GM18519 (cell line): ENCODE results near the gene MICAL3.

ENCODE experiments used
- ATAC-seq: cut with Tn5 transposase; IDR thresholded peaks from one replicate; pipeline ENCODE4 v1.9.1; 2021; ENCODE audit warnings: mild to moderate bottlenecking, moderate library complexity; ENCODE audit not compliant: unreplicated experiment, low FRiP score

MICAL3 gene

DNA sequence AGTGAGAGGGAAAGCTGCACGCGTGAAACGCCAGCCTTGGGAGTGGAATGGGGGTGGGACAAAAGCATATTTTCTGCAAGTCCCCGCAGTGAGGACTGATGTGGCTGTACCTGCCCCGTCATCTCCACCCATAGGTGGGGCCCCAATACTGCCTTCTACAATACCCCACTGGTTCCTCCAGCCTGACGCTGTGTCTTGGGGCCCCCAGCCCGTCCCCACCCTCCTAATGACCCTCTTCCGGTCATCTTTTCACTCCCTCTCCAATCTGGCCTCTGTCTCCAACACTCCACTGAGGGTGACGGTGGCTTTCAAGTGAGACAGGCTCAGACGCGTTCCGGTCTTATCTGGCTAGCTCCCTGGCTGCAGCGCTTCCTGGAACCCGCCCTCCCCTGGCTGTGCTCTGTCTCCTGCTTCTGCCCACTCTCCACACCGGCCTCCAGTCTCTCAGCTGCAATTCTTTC lies 104.2 kb downstream of the MICAL3 start:
- no peak for ATAC-seq

DNA sequence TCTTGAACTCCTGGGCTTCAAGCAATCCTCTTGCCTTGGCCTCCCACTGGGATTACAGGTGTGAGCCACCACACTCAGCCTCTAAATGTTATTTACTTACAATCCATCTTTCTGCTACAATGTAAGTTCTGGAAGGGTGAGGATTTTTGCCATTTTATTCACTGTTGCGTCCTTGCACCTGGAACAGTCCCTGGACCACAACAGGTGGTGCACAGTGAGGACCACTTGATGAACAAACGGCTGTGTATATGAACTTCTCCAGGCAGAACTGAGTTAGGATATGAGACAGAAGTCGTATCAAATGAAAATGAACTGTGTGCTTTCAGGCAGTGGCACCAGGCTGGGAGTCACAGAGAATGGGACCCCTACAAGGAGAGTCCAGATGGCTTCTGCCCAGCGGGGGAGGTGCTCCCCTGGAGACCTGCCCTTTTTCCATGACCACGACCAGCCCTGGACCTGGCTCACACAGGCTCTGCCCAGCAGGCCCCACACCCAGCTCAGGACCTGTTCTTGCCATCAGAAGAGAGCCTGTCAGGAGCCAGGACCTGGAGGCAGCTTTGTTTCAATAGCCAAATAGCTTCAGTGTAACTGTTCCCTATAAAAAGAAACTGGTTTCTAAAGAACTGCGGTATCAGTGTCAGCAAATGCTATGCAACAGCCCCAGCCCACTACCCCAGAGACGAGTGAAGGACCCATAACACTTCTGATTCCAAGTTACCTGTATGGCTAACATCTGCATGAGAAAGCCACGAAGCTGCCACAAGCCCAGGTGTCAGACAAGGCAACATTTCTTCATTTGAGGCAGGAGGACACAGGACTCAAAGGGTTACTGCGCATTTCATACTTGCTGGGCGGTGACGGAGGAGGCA lies 104.9 kb downstream of the MICAL3 start:
- no peak for ATAC-seq

GRCh38 chr22:17918840-17919239 lies 105.5 kb downstream of the MICAL3 start:
- no peak for ATAC-seq

DNA sequence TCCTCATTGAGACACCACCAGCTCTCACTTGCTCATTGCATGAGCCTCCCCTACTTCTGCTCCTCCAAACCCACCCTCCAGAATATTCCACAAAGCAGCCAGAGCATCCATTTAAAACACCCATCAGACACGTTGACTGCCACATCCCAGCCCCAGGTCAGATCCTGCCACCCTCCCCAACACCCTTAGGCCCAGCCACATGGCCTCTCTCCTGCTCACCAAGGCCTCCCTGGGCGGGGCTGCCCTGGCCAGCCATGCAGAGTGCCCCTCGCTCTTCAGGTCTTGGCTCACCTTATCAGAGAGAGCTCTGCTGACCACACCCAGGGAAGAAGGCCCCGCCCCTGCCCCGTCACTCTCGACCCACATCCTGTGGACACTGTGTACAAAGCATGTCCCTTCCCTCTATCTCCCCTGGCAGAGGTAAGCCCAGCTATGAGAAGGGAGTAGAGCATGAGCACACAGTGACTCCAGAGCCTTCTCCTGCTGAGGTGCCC lies 106.8 kb downstream of the MICAL3 start:
- no peak for ATAC-seq

GRCh38 chr22:17916226-17916889 lies 108.0 kb downstream of the MICAL3 start:
- no peak for ATAC-seq

DNA sequence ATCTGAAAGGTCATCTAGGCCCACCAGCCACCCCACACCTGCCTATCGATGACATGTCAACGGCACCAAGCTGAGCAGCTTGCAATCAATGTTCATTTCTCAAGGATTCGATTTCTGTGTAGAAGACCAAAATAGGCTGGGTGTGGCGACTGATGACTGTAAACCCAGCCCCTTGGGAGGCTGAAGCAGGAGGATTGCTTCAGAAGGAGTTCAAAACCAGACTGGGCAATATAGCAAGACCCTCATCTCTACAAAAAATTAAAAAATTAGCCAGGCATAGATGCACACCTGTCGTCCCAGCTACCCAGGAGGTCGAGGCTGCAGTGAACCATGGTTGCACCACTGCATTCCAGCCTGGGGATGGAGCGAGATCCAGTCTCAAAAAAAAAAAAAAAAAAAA lies 108.7 kb downstream of the MICAL3 start:
- no peak for ATAC-seq

GRCh38 chr22:17915188-17915587 lies 109.2 kb downstream of the MICAL3 start:
- ATAC-seq, result no peak

DNA sequence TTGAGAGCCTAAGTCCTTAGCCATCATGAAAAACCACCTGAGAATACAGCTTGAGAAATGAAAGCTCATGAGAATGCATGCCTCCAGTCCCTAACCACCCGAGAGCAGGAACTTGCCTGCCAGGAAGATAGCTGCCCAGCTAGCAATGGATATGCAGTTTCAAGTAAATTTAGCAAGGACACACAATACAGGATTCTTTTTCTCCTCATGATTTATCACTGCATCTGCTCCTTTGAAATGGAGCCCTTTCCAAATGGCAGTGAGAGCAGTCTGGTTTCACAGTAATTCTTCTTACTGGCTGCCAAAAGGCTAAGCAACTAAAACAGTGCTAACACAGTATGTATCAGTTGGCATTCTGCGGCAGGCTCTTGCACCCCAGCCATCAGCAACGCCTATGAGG lies 109.9 kb downstream of the MICAL3 start:
- ATAC-seq, result no peak

- no peak for ATAC-seq
Observed at GRCh38 chr22:17913801-17914347, 110.5 kb downstream of the MICAL3 start.

DNA sequence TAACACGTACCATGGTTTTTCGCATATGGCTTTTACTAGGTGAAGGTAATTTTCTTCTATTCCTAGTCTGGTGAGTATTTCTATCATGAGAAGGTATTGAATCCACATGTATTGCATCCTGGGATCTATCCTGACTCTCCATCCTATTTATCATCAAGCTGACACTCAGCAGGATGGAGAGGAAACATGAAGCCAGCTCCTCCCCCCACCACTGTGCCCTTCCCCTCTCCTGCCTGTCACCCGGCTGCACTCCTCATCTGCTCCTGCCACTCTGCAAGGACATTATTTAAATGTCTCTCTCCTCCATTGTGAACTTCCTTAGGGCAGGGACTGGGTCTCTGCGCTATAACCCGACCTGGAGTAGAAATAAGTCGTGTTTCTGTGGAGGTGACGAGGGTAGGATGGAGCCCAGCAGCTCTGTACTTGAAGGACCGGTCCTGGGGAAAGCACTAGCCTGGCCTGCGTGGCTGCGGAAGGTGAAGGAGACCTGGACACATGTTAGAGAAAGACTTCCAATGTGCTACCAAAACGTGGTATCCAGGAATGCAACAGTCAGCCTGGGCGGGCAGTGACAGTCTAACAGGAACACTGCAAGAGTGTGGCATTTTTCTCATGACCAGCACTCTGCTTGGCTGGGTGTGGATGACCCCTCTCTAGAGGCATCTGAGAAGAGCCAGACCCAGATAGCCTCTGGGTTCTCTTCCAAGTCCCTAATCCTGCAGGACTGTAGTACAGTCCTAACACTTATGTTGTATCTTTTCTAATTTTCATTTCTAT lies 111.2 kb downstream of the MICAL3 start:
- no peak for ATAC-seq

DNA sequence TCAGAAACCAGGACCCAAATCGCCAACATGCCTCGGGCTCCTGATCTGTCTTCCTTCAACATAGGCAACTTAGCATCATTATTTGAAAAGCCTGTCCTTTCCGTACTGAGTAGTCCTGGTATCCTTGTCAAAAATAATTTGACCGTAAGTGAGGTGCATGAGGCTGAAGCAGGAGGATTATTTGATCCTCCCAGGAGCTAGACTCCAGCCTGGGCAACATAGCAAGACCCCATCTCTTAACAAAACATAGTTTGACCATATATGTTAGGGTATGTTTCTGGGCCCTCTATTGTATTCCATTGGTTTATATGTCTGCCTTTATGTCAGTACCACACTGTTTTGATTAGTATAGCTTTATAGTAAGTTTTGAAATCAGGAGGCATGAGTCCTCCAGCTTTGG lies 112.5 kb downstream of the MICAL3 start:
- ATAC-seq, result no peak

DNA sequence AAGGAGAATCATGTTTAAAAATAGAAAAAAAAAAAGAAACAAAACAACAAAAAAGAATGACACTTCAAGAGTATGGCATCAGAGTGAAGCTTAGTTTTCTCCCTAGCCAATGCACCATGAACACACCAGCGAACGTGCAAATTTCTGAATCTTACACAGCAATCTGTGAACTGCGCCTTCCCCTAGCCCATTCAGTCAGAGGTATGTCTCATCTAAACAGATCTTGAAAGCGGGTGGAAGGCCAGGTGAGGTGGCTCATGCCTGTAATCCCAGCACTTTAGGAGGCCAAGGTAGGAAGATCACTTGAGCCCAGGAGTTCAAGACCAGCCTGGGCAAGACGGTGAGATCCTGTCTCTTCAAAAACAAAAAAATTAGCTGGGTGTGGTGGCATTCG lies 113.1 kb downstream of the MICAL3 start:
- ATAC-seq, result no peak

DNA sequence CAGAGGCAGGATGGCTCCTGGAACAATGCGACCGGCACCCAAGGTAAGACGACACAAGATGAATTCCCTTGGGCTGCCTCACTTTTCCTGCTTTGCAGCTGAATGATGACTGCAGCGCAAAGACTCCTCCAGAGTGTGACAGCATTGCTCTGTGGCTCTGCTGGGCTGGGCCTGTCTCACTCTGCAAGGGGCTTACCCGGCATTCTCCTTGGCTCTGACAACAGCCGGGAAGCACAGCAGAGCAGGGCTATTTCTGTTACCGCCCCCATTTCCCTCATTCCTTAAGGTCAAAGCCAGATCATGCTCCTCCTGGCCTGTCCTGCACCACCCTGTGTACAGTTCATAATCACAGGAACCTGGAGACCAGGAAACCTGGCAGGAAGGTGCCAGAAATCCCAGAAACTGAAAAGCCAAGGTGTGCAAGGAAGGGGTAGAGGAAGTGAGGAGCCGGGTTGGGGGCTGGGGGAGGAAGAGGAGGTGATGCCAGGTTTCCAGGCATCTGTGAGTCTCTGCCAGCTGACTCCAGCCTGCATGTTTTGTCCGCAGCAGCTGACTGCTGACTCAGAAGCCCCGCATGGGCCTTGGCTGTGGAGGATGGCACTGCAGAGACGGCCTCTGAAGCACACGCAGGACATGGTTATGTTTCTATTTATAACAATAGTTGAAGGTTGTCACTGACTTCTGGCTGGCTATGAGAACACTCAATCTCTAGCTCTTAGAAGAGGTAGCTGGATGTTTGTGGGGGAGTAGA lies 113.6 kb downstream of the MICAL3 start:
- ATAC-seq, result no peak

DNA sequence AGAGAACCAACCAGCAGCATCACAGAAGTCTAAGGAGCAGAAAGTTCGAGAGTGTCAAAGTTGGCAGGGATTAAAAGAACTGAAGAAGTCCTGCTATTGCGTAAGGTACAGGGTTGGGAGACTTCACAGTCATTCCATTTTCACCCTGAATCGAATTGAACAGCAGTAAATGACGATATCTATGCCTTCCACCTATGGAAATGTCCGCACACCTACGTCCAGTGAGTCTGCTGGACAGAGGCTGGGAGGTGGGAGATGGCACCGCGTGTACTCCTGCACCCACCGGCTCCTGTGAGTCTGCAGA lies 116.7 kb downstream of the MICAL3 start:
- no peak for ATAC-seq

- no peak for ATAC-seq
Observed at GRCh38 chr22:17906978-17907747, 117.2 kb downstream of the MICAL3 start.

DNA sequence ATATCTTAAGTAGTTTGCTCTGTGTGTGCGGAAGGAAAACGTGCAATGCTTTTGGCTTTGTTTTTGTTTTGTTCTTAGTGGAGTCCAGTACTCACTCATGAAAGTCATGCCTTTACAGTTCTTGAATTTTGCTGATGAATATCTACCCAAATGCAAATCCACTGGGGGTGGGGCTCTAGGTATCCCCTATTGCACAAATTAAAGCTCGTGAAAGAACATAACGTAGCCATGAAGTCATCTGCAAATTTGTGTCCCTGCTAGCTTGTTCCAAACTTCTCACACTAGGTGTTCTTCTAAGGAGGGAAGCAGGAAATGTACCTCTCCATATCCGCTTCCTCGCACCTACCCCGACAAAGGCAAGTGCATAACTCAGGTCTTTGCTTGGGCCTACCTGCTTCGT lies 118.9 kb downstream of the MICAL3 start:
- ATAC-seq, result no peak

- ATAC-seq, result no peak
Observed at GRCh38 chr22:17903564-17904295, 120.6 kb downstream of the MICAL3 start.

GRCh38 chr22:17902960-17903359 lies 121.4 kb downstream of the MICAL3 start:
- no peak for ATAC-seq

GRCh38 chr22:17898375-17898774 lies 126.0 kb downstream of the MICAL3 start:
- no peak for ATAC-seq
